ENCODE results near the gene FBXL4. TPM values are rescaled to one million over a fixed set of nuclear protein-coding genes. Genes with fewer than 3 reads are reported as not detected.
"Not testable (repeated sequence)": the region's sequence is repeated elsewhere in the genome, so short reads cannot be mapped to it uniquely, and the experiment has no call there.

The FBXL4 gene
- total RNA-seq, 2 experiments from 2014 or later: 14.5 to 20.9 TPM

- no peak for TF ChIP-seq CTCF (conservative IDR thresholded peaks at IDR 0.05; ENCODE audit: low read length)
- TF ChIP-seq EZH2phosphoT487 (IDR thresholded peaks at IDR 0.05; ENCODE audit: borderline replicate concordance, low read depth, low read length): no peak
- intact Hi-C loops (cut with micrococcal nuclease; ENCODE audit: unreplicated experiment): no loop called here
- Histone ChIP-seq H3K79me2 (ENCODE audit: insufficient read depth, low read depth, low read length) (peaks cover 13% of the 10 kb centered on the region; the same call in 1 of the 2 replicates), H4K20me1 (ENCODE audit: insufficient read depth, low read length) (no peaks in the 10 kb centered on the region), H3K36me3 (ENCODE audit: insufficient read depth, low read length) (peaks cover 64% of the 10 kb centered on the region), H3K4me1 (ENCODE audit: insufficient read depth, low read length, poor library complexity, severe bottlenecking) (peaks cover 14% of the 10 kb centered on the region), H3K9me2 (ENCODE audit: insufficient read depth, low read length) (no peaks in the 10 kb centered on the region), H3K9me3 (ENCODE audit: low read length) (no peaks in the 10 kb centered on the region), H2AFZ (ENCODE audit: low read length) (no peak overlapping the region), H3K4me3 (ENCODE audit: low read depth, low read length, poor library complexity, severe bottlenecking) (no peak overlapping the region), H3K27ac (ENCODE audit: low read depth, low read length, poor library complexity, severe bottlenecking) (no peak overlapping the region), H3K4me2 (ENCODE audit: low read length) (no peak overlapping the region)
- POLR2A ChIA-PET: interaction anchor here (0.9 to 1.2 kb wide), 2 partner anchors 11 to 21 kb away, joined by 3 to 7 read pairs; no protein-coding TSS in a partner anchor
- DNase-seq (ENCODE audit: low spot score): no peak
- BruUV-seq (replicated peaks): no TSS peak
- CTCF ChIA-PET (ENCODE audit: unreplicated experiment): no interaction called here
Measured at GRCh38 chr6:98925831-98926230, 21.9 kb downstream of the FBXL4 start.

GRCh38 chr6:98924647-98925046 is 23.1 kb downstream of the FBXL4 start:
- Histone ChIP-seq H4K20me1 (ENCODE audit: insufficient read depth, low read length) (no peaks in the 10 kb centered on the region), H3K36me3 (ENCODE audit: insufficient read depth, low read length) (peaks cover 63% of the 10 kb centered on the region), H3K4me1 (ENCODE audit: insufficient read depth, low read length, poor library complexity, severe bottlenecking) (peaks cover 14% of the 10 kb centered on the region), H3K27ac (ENCODE audit: low read depth, low read length, poor library complexity, severe bottlenecking) (no peak overlapping the region), H3K4me2 (ENCODE audit: low read length) (no peak overlapping the region), H3K4me3 (ENCODE audit: low read depth, low read length, poor library complexity, severe bottlenecking) (no peak overlapping the region), H3K79me2 (ENCODE audit: insufficient read depth, low read depth, low read length) (peaks cover 3% of the 10 kb centered on the region; the same call in 1 of the 2 replicates), H3K9me3 (ENCODE audit: low read length) (no peaks in the 10 kb centered on the region), H3K9me2 (ENCODE audit: insufficient read depth, low read length) (no peaks in the 10 kb centered on the region), H2AFZ (ENCODE audit: low read length) (no peak overlapping the region)
- no peak for DNase-seq (ENCODE audit: low spot score)
- BruUV-seq (replicated peaks): no TSS peak
- intact Hi-C loops (cut with micrococcal nuclease; ENCODE audit: unreplicated experiment): no loop called here
- no peak for TF ChIP-seq EZH2phosphoT487 (IDR thresholded peaks at IDR 0.05; ENCODE audit: borderline replicate concordance, low read depth, low read length)
- TF ChIP-seq CTCF (conservative IDR thresholded peaks at IDR 0.05; ENCODE audit: low read length): no peak
- ChIA-PET POLR2A (no interaction called here), CTCF (ENCODE audit: unreplicated experiment) (no interaction called here)

- no peaks in the 10 kb centered on the region for H3K79me2 ChIP-seq (ENCODE audit: insufficient read depth, low read depth, low read length)
- peaks cover 3% of the 10 kb centered on the region for H3K4me1 ChIP-seq (ENCODE audit: insufficient read depth, low read length, poor library complexity, severe bottlenecking)
- no peaks in the 10 kb centered on the region for H3K9me2 ChIP-seq (ENCODE audit: insufficient read depth, low read length)
- no peak for DNase-seq (ENCODE audit: low spot score)
- H3K9me3 ChIP-seq (ENCODE audit: low read length): no peaks in the 10 kb centered on the region
- no peak overlapping the region for H3K4me2 ChIP-seq (ENCODE audit: low read length)
- no peak for TF ChIP-seq EZH2phosphoT487 (IDR thresholded peaks at IDR 0.05; ENCODE audit: borderline replicate concordance, low read depth, low read length)
- TF ChIP-seq CTCF (conservative IDR thresholded peaks at IDR 0.05; ENCODE audit: low read length): no peak
- CTCF ChIA-PET (ENCODE audit: unreplicated experiment): no interaction called here
- no peak overlapping the region for H3K27ac ChIP-seq (ENCODE audit: low read depth, low read length, poor library complexity, severe bottlenecking)
- BruUV-seq (replicated peaks): no TSS peak
- H4K20me1 ChIP-seq (ENCODE audit: insufficient read depth, low read length): no peaks in the 10 kb centered on the region
- H3K4me3 ChIP-seq (ENCODE audit: low read depth, low read length, poor library complexity, severe bottlenecking): no peak overlapping the region
- H3K36me3 ChIP-seq (ENCODE audit: insufficient read depth, low read length): peaks cover 51% of the 10 kb centered on the region
- intact Hi-C loops (cut with micrococcal nuclease; ENCODE audit: unreplicated experiment): no loop called here
- no peak overlapping the region for H2AFZ ChIP-seq (ENCODE audit: low read length)
- POLR2A ChIA-PET: interaction anchor here (0.6 to 1.1 kb wide), 3 partner anchors 10 to 563 kb away, joined by 3 to 5 read pairs (median 4); no protein-coding TSS in a partner anchor
Measured at GRCh38 chr6:98920904-98921431, 26.8 kb downstream of the FBXL4 start.

- CTCF ChIA-PET (ENCODE audit: unreplicated experiment); H3K27ac ChIP-seq (ENCODE audit: low read depth, low read length, poor library complexity, severe bottlenecking); H4K20me1 ChIP-seq (ENCODE audit: insufficient read depth, low read length); H3K79me2 ChIP-seq (ENCODE audit: insufficient read depth, low read depth, low read length); DNase-seq (ENCODE audit: low spot score); H3K9me2 ChIP-seq (ENCODE audit: insufficient read depth, low read length); H3K4me2 ChIP-seq (ENCODE audit: low read length); H3K4me3 ChIP-seq (ENCODE audit: low read depth, low read length, poor library complexity, severe bottlenecking); H3K9me3 ChIP-seq (ENCODE audit: low read length); intact Hi-C loops (cut with micrococcal nuclease; ENCODE audit: unreplicated experiment); BruUV-seq (replicated peaks); H2AFZ ChIP-seq (ENCODE audit: low read length); H3K4me1 ChIP-seq (ENCODE audit: insufficient read depth, low read length, poor library complexity, severe bottlenecking): not testable (repeated sequence)
- POLR2A ChIA-PET: interaction anchor here (0.6 kb wide), 1 partner anchor 12 kb away, joined by 3 read pairs; no protein-coding TSS in a partner anchor
- H3K36me3 ChIP-seq (ENCODE audit: insufficient read depth, low read length): peaks cover 10% of the 10 kb centered on the region; the same call in 1 of the 2 replicates
Measured at GRCh38 chr6:98910946-98911345, 36.8 kb downstream of the FBXL4 start.
